Endodermal cell (in vitro differentiated cells): ENCODE measurements around the gene FAM193B. TPM values are rescaled to one million over a fixed set of nuclear protein-coding genes. Genes with fewer than 3 reads are reported as not detected.

Experiments used
- DNase-seq: peaks from one replicate; pipeline ENCODE4 v3.0.0-alpha.2; 2017
- H3K27ac ChIP-seq: 2 replicates; pipeline ENCODE4 v1.5.1; 2013; ENCODE audit warnings: mild to moderate bottlenecking, low read depth, low read length, moderate library complexity
- H3K27me3 ChIP-seq: 2 replicates; pipeline ENCODE4 v1.6.1; 2013; ENCODE audit warnings: mild to moderate bottlenecking, low read length, moderate library complexity; ENCODE audit not compliant: insufficient read depth, control insufficient read depth, poor library complexity, severe bottlenecking
- H3K36me3 ChIP-seq: 2 replicates; pipeline ENCODE4 v1.7.0; 2013; ENCODE audit warnings: mild to moderate bottlenecking, low read length, moderate library complexity; ENCODE audit not compliant: control insufficient read depth, insufficient read depth
- H3K4me1 ChIP-seq: one replicate; pipeline ENCODE4 v1.7.0; 2013; ENCODE audit warnings: low read length; ENCODE audit not compliant: control insufficient read depth, insufficient read depth
- H3K4me3 ChIP-seq: 2 replicates; pipeline ENCODE4 v1.5.1; 2013; ENCODE audit warnings: mild to moderate bottlenecking, low read length, moderate library complexity
- H3K9ac ChIP-seq: 2 replicates; pipeline ENCODE4 v1.6.1; 2013; ENCODE audit warnings: mild to moderate bottlenecking, low read length, moderate library complexity; ENCODE audit not compliant: poor library complexity, severe bottlenecking; ENCODE audit errors: extremely low read depth
- H3K9me3 ChIP-seq: 2 replicates; pipeline ENCODE4 v1.6.1; 2013; ENCODE audit warnings: mild to moderate bottlenecking, low read length, moderate library complexity; ENCODE audit not compliant: control insufficient read depth
- H3K27ac Mint-ChIP-seq: 2 replicates; pipeline ENCODE4 v1.8.0; 2020; ENCODE audit warnings: mixed read lengths
- H3K27me3 Mint-ChIP-seq: 2 replicates; pipeline ENCODE4 v1.8.0; 2021; ENCODE audit warnings: mild to moderate bottlenecking, mixed read lengths; ENCODE audit not compliant: insufficient read depth
- H3K36me3 Mint-ChIP-seq: 2 replicates; pipeline ENCODE4 v1.8.0; 2020; ENCODE audit warnings: low read depth, mixed read lengths
- H3K4me1 Mint-ChIP-seq: 2 replicates; pipeline ENCODE4 v1.8.0; 2020; ENCODE audit warnings: mixed read lengths
- H3K4me3 Mint-ChIP-seq: 2 replicates; pipeline ENCODE4 v1.8.0; 2020; ENCODE audit warnings: mild to moderate bottlenecking, moderate library complexity, mixed read lengths
- H3K9me3 Mint-ChIP-seq: 2 replicates; pipeline ENCODE4 v1.8.0; 2020; ENCODE audit warnings: mild to moderate bottlenecking, mixed read lengths
- CTCF ChIP-seq: fragments of 200-600 bp; sonication (generic); conservative IDR thresholded peaks from 2 replicates; pipeline ENCODE4 v1.5.0; 2021; ENCODE audit warnings: antibody characterized with exemption, mild to moderate bottlenecking
- WGBS, 2 experiments: methylation state at CpG; one replicate each; pipeline versions ENCODE4 v1.1.5 to v1.1.7; 2013; ENCODE audit warnings: missing lambda C conversion rate in 2 of 2, mixed read lengths in 1 of 2; ENCODE audit not compliant: insufficient coverage in 1 of 2, insufficient read length in 1 of 2; 5-methylcytosine and 5-hydroxymethylcytosine counted together
- total RNA-seq, 2 donors: library from RNA; stranded (reverse); fragmentation: NEBNext Ultra II Directional in 1 of 2; extraction: Animal tissue kit (Norgen Biotek cat#: 25700) in 1 of 2; gene quantifications; 2 replicates in 1 of 2; 3 replicates in 1 of 2; pipeline ENCODE4 v1.2.1, GENCODE V29; 2021

FAM193B gene
- total RNA-seq, 2 donors from 2014 or later, result 112 to 115 TPM

- no peaks in the 10 kb centered on the region for H3K27me3 Mint-ChIP-seq
- Histone ChIP-seq H3K4me3 (no peak overlapping the region), H3K4me1 (no peaks in the 10 kb centered on the region), H3K9ac (no peak overlapping the region), H3K27me3 (no peaks in the 10 kb centered on the region), H3K9me3 (no peaks in the 10 kb centered on the region), H3K36me3 (peaks cover 92% of the 10 kb centered on the region), H3K27ac (no peak overlapping the region)
- TF ChIP-seq CTCF, result no peak
- H3K4me1 Mint-ChIP-seq, result no peaks in the 10 kb centered on the region
- 97 to 100% methylated on average over 2 to 3 of the region's 4 CpGs for WGBS, 2 experiments
- no peak overlapping the region for H3K4me3 Mint-ChIP-seq
- H3K36me3 Mint-ChIP-seq, result peaks cover 47% of the 10 kb centered on the region
- no peak overlapping the region for H3K27ac Mint-ChIP-seq
- H3K9me3 Mint-ChIP-seq, result no peaks in the 10 kb centered on the region
- DNase-seq, result no peak
Measured at GRCh38 chr5:177526191-177526590, 28.2 kb downstream of the FAM193B start.

GRCh38 chr5:177524941-177525655 is 29.3 kb downstream of the FAM193B start:
- no peak overlapping the region for H3K4me3 Mint-ChIP-seq
- TF ChIP-seq CTCF, result peak; percentile 11
- Histone ChIP-seq H3K9ac (no peak overlapping the region), H3K9me3 (no peaks in the 10 kb centered on the region), H3K36me3 (peaks cover 93% of the 10 kb centered on the region), H3K4me1 (no peaks in the 10 kb centered on the region), H3K4me3 (no peak overlapping the region), H3K27ac (no peak overlapping the region), H3K27me3 (no peaks in the 10 kb centered on the region)
- 96% methylated on average over 8 to 10 of the region's 10 CpGs for WGBS, 2 experiments
- DNase-seq, result no peak
- H3K36me3 Mint-ChIP-seq, result peaks cover 49% of the 10 kb centered on the region
- H3K9me3 Mint-ChIP-seq, result no peaks in the 10 kb centered on the region
- no peaks in the 10 kb centered on the region for H3K27me3 Mint-ChIP-seq
- no peak overlapping the region for H3K27ac Mint-ChIP-seq
- H3K4me1 Mint-ChIP-seq, result no peaks in the 10 kb centered on the region

GRCh38 chr5:177524539-177524900 is 29.8 kb downstream of the FAM193B start:
- Mint-ChIP-seq H3K36me3 (peaks cover 51% of the 10 kb centered on the region), H3K4me3 (no peak overlapping the region), H3K27ac (no peak overlapping the region), H3K4me1 (no peaks in the 10 kb centered on the region), H3K27me3 (no peaks in the 10 kb centered on the region), H3K9me3 (no peaks in the 10 kb centered on the region)
- no peak overlapping the region for H3K9ac ChIP-seq
- peaks cover 93% of the 10 kb centered on the region for H3K36me3 ChIP-seq
- WGBS, 2 experiments, result 96 to 98% methylated on average over 11 to 12 of the region's 12 CpGs
- no peak for DNase-seq
- no peaks in the 10 kb centered on the region for H3K9me3 ChIP-seq
- H3K4me1 ChIP-seq, result no peaks in the 10 kb centered on the region
- no peaks in the 10 kb centered on the region for H3K27me3 ChIP-seq
- H3K4me3 ChIP-seq, result no peak overlapping the region
- no peak overlapping the region for H3K27ac ChIP-seq
- TF ChIP-seq CTCF, result no peak
